Measurements from ENCODE around the gene PLPPR1.

PLPPR1 gene

DNA sequence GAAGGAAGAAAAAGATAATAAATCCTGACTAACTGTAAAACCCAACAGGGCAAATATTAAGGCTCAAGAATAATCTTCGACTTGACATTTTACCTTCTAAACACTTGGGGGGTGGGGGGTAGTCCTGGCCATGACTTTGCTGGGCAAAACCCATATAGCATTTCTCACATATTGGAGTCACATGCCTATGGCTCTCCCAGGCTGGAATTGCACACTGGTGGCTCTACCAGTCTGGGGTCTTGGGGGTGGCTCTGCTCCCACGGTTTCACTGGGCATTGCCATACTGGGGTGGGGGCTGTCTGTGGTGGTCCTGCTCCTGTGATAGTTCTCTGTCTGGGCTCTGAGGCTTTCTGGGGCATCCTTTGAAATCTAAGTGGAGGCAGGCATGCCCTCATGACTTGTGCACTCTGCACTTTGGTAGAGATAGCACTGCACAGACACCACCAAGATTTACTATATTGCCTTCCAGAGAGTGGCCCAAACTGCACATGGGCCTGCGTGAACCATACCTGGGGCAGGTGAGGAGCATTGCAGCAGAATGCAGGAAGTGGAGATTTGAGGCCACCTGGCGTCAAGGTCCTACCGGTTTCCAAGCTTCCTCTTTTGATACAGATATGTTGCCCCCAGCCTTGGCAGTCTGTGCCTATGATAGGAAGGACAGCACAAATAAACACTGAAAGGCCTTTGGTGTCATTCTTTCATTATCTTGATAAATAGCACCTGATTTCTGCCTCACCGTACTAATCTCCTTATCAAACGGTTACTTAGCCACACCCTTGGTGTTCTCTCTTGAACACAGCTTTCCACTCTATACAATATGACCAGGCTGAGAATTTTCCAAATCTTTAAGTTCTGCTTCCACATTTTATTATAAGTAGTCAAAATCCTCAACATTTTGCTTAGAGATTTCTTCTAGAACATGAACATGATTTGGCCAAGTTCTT, 326.5 kb downstream of the PLPPR1 start:
- no peak for TF ChIP-seq CTCF (conservative IDR thresholded peaks at IDR 0.05; ENCODE audit: low read depth, low read length)
- DNase-seq (ENCODE audit: low read depth): no peak
- no peak overlapping the region for H3K4me3 ChIP-seq (ENCODE audit: low read length)

- no peak for DNase-seq (ENCODE audit: low read depth)
- no peak for TF ChIP-seq CTCF (conservative IDR thresholded peaks at IDR 0.05; ENCODE audit: low read depth, low read length)
- no peak overlapping the region for H3K4me3 ChIP-seq (ENCODE audit: low read length)
Observed at GRCh38 chr9:101356619-101357018, 328.1 kb downstream of the PLPPR1 start.

DNA sequence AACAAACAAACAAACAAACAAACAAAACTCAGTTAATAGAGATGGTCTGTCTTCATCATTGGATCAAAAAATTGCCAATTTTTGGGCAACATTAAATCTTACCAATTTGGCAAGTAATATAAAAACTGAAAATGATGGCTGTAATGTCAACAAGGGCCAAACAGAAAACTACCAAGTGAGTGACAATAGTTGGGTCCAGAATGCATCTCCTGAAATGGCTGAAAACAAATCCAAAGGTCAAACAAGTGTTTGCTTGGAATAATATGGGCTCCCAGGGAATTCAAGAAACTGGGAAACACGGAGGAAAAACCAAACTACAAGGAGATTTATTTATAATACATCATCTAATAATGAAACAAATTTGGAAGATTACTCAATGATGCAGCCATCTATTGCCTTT, 331.2 kb downstream of the PLPPR1 start:
- DNase-seq (ENCODE audit: low read depth): no peak
- TF ChIP-seq CTCF (conservative IDR thresholded peaks at IDR 0.05; ENCODE audit: low read depth, low read length): no peak
- no peak overlapping the region for H3K4me3 ChIP-seq (ENCODE audit: low read length)

DNA sequence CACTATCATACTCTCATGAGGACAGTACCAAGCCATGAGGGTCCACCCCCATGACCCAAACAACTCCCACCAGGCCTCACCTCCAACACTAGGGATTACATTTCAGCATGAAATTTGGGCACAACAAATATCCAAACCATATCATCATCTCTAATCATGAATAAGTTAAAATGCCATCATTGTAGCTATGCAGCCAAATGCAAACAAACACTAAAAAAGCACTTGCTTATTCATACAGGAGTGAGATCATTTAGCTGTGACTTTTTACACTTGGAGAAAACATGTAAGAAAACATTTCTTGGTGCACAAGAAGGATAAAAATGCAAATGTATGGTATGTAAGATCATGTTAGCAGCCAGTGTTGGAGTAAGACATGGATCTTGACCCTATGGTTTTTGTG, 332.1 kb downstream of the PLPPR1 start:
- no peak for DNase-seq (ENCODE audit: low read depth)
- H3K4me3 ChIP-seq (ENCODE audit: low read length): no peak overlapping the region
- no peak for TF ChIP-seq CTCF (conservative IDR thresholded peaks at IDR 0.05; ENCODE audit: low read depth, low read length)

- H3K4me3 ChIP-seq (ENCODE audit: low read length): no peak overlapping the region
- DNase-seq (ENCODE audit: low read depth): no peak
- no peak for TF ChIP-seq CTCF (conservative IDR thresholded peaks at IDR 0.05; ENCODE audit: low read depth, low read length)
Observed at GRCh38 chr9:101362450-101362849, 333.9 kb downstream of the PLPPR1 start.

- H3K4me3 ChIP-seq (ENCODE audit: low read length): no peak overlapping the region
- TF ChIP-seq CTCF (conservative IDR thresholded peaks at IDR 0.05; ENCODE audit: low read depth, low read length): no peak
- DNase-seq (ENCODE audit: low read depth): no peak
Observed at GRCh38 chr9:101365181-101365580, 336.7 kb downstream of the PLPPR1 start.
